NCI-H345 treated with DMSO at 0.1 percent for 48 hours (cell line): ENCODE data around the gene TTC7B.

Experiments used
- DNase-seq: peaks from one replicate; lab custom pipeline; 2025; ENCODE audit not compliant: unreplicated experiment; lab: John Stamatoyannopoulos, UW

The TTC7B gene

DNA sequence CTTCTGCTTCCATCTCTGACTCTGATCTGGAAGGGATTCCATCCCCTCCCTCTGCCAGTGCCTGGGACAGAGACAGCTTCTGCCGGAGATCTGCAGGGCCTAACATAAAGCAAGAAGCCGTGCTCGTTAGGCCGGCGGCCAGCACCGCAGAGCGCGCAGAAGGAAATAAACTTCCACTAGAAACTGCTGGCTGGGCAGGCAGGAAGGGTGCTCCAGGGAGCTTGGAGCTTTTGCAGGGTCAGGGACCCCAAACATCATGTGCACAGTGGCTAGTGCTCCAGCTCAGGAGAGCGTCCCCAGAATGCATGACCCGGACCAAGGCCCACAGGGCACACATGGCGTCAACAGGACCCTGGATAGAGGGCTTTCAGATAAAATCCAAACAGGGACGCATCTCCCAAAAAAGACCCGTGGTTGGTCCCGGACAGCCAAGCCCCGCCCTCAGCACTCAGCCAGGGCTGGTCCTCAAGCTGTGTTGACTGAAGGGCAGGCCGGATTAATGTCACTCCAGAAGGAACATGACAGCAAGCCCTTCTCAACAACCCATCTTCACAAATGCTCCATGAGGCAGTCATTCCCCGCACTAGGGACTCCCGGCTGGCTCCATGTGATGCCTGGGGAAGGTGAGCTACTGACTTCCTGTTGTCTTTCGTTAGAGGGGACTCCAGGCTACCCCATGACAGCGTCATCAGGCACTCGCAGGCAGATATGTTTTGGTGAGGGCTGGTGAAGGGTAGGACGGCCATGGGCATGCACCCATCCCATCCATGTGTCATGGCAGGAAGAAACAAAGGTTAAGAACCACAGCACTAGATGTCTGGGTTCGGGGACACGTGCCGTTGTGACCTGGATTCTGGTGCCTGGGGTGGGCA, 297.9 kb downstream of the TTC7B start:
- no peak for DNase-seq

DNA sequence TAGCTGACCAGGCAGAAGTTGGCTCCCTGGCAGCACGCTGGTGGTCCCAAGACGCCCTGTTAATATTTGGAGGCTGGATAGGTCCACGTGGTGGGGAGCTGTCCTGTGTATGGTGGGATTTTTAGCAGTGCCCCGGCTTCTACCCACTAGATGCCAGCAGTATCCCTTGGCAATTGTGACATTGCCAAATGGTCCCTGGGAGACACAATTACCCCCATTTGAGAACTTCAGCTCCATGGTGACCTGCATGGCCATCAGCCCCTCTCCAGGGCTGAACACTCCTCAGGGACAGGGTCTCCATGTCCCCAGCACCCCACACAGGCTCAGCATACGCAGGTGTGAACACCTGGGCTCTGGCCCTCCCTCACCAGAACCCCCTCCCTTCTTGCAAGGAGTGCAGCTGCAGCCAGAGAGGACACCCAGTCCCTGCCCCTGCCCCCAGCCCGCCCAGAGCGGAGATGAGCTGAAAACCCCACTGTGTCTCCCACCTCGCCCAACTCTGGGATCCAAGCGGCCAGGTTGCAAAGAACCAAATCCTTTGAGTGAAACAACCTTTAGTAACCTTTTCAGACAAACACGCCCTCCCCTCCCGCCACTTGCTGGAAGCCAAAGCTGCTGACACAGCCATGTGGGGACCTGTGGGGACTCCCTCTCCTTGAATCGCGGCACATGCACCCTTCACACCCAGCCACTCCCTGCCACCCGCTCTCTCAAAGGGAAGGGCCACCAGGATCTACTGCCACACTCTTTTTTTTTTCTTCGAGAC, 299.0 kb downstream of the TTC7B start:
- DNase-seq, result no peak

DNA sequence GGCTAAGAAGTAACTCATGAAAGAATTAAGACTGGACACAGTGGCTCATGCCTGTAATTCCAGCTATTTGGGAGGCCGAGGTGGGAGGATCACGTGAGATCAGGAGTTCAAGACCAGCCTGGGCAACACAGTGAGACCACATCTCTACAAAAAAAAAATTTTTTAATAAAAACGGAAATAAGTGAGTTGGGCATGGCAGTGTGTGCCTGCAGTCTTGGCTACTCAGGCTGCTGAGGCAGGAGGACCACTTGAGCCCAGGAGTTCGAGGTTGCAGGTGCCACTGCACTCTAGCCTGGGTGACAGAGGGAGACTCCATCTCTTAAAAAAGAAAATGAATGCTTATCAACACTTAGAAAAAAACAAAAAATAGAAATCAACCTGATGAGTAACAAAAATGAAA, 301.7 kb downstream of the TTC7B start:
- DNase-seq, result no peak

DNA sequence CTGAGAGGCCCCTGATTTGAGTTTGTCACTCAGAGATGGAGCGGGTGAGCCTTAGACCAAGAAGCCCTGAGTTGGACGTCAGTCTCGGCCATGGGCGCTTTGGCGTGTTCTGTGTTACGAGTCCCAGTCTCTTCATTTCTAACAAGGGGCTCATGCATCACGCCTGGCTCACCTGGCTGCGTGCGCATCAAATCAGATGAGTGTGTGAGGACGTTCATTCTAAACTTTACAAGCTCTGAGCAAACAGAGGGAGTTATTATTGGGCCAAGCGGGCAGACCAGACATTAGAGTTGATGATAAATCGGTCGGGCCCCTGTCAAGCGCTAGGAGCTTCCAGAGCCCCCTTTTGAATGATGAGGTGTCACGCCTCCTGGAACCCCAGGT, 302.2 kb downstream of the TTC7B start:
- DNase-seq, result peak; percentile 91

DNA sequence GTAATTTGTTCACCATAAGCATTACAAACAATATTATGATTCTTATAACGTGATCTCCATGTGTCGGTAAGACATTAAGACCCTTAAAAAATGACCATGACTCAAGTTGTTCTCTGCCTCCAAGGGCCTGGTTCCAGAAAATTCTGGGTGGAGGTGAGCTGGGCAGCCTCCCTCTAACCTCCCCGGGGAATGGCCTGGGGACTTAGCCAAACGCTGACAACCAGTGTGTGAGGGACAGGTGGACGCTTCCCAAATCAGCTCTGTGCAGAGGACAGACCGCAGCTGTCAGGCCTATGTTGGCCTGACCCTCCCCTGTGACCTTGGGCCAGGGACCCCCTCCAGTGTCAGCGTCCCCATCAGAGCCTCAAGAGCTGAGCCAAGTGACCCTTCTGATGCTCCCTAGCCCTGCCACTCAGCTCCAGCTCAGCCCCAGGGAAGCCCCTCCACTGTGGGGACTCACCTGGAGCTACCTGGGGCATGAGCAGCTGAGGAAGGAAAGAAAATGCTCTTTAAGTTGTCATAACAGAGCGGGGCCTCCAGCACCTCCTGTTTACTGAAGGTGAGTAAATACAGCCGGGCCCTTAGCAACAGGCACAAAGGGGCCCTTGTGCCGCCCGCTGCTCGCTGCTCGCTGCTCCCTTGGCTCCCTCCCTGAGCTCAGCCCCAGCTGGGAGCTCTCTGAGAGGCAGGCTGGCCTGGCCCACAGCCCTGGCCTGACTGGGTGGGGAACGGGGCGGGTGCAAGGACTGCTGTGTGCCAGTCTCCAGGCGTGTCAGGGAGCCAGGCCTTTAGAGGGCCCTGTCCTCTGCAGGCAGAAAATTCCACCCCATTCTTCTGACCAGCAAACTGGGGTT, 302.8 kb downstream of the TTC7B start:
- DNase-seq, result peak; percentile 97

DNA sequence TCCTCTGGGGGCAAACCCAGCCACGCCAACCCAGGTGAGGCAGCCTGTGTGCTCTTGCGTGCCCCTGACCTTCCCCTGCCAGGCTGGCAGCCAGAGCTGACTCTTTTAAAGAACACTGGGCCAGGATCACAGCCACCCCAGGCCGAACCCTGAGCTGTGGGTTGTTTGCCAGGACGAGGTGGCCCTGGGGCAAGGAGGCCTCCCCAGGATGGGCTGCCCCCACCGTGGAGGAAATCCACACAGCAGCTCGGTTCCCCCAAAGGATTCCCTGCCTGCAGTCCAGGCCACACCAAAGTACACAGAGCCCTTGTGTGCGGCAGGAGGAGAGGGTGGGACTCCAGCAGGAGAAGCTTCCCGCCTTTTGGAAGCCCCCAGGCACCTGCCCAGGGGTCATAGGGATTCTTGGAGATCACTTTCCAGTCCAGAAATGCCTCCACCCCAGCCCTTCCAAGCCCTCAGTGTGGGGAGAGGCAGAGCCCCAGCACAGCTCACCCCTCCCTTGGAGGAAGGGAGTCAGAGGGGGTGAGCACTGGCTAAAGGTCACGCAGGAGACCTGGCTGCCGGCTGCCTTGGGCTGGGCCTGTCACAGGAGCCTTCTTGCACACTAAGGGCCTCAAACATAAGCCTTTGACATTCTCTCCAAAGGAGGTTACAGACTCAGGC, 303.8 kb downstream of the TTC7B start:
- no peak for DNase-seq

DNA sequence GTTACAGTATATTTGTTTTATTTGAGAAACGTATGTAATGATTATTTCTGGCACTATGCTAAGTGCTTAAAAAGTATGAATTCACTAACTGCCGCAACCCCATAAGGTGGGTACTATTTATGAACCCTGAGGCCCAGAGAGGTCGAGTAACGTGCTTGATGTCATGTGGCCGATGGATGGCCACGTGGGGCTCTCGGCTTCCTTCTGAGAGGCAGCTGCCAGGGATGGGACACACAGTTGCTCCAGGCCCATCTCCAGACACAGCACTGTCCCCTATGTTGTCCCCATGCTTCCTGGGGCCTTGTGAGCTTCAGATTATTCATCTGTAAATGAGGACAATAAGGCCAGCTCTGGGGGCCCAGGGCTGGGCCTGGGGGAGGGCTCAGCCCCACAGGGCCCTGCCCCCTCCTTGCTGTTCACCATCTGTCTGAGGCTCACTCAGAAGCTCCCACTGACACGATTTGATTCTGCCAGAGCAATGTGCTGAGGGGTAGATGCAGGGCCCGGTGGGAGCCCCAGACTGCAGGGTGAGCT, 304.4 kb downstream of the TTC7B start:
- no peak for DNase-seq

DNA sequence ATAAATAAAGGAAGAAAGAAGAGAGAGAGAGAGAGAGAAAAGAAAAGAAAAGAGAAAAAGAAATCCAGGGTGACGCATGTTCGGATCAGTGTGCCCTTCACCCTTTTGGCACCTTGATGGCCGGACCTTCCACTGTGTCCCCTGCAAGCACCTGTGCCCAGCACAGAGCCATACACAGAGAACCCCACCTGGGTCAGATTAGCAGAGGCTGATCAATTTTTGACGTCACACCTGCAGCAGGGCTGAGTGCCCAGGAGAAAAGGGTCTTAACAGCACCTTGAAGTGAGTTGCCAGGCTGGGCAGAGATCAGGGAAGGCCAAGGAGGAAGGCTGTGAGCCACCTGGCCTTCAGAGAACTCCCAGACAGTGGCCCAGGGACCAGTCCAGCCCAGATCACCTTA, 305.0 kb downstream of the TTC7B start:
- DNase-seq, result no peak

DNA sequence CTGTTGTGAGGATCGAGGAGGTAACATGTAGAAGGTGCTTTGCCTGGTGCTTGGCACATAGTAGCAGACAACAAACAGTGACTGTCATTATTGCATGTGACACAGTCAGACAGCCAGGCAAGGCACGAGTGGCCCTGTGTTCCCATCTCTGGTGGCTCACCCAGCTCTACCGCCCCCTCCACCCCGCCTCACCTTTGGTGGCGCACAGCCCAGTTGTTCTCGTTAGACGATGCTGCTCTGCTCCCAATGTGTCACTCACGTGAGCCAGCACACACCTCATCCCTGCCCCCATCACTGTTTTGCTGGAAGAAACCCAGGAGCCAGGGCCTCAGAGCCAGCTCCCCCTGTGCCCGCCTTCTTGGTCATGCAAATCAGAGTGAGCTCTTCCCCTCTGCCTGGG, 306.1 kb downstream of the TTC7B start:
- DNase-seq, result no peak

DNA sequence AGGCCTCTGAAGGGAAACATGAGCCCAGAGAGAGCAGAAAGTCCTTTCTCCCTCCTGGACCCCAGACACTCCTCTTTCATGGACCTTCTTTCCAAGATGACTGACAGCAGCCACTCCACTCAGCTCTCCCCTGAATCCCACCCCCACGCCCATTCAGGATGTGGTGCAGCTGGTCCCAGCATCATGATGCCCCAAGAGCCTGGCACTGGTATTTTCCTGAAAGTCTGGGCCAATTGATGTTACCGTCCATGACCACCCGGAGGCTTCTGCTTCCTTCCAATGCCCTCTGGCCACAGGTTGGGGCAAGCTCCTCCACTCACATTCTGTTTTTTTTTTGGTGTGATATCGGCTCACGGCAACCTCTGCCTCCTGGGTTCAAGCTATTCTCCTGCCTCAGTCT, 306.8 kb downstream of the TTC7B start:
- DNase-seq, result no peak

DNA sequence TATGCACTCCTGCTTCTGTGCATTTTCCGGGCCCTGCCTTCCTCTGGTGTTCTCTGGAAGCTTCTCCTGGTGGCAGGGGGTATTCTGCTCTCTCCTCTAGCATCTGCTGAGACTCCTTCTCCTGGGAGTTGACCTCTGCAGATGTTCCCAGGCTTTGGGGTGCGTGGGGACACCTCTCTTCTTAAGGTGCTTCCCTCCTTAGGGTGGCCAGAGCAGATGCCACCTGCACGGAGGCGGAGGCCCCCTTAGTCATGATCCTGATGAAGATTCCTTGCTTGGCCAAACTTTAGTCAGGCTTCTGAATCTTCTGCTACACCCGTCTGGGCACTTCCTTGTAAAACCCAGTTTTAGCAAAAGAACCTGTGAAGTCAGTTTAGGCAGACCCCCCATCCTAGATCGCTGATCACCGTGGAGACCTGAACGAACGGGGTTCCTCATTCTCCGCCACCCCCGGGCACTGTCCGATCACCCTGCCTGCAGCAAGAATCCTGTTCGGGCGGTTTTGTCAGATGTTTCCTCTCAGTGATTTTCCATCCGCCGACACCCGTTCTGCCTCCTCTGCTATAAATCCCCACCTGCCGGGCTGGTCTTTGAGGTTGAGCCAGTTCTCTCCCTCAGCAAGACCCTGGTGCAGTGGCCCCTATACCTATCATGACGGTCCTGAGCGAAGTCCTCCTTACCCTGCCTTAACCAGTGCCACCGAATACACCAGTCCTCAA, 307.5 kb downstream of the TTC7B start:
- DNase-seq, result no peak

DNA sequence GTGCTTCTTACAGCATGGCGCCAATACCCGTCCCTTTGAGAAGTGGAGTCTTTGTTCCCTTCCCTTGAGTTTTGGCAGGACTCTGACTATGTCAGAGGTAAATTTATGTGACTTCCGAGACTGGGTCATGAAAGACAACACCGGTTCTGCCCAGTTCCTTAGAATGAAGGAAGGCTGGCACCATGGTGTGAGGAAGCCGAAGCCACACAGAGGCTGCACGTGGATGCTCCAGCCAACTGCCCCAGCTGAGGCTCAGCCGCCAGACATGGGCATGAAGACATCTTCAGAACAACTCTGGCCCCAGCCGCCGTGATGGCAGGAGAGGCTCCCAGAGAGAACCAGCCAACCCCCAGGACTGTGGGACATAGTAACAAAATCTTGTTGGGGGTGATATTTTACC, 308.2 kb downstream of the TTC7B start:
- DNase-seq, result no peak

DNA sequence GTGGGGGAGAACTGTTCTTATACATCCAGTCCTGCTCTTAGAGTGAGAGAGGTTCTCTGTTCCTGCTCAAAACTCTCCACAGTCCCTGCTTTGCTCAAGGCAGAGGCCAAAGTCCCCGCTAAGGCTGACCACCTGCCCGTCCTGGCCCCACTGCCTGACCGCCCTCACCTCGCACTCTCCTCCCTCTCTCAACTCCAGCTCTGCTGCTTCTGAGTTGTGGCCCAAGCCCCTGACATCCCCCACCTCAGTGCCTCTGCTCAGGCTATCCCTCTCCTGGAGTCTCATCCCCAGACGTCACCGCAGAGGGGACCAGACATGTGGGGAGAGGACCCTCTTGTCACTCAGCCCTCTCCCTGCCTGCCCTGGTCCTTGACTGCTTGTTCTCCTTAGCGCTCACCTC, 308.8 kb downstream of the TTC7B start:
- DNase-seq, result no peak

DNA sequence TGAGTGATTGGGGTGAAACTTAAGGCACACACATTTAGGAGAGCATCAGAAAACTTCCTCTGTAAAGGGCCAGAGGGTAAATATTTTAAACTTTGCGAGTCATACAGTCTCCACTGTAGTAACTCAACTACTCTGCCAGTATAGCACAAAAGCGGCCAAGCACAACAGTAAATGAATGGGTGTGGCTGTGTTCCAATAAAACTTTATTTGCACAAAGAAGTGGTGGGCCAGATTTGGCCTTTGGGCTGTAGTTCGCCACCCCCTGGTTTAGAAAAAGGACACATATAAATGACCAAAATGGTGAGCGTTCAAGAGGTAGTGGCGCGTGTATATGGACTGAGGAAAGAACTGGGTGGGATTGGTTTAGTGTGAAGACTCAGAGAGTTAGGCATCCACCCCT, 309.5 kb downstream of the TTC7B start:
- DNase-seq, result no peak

DNA sequence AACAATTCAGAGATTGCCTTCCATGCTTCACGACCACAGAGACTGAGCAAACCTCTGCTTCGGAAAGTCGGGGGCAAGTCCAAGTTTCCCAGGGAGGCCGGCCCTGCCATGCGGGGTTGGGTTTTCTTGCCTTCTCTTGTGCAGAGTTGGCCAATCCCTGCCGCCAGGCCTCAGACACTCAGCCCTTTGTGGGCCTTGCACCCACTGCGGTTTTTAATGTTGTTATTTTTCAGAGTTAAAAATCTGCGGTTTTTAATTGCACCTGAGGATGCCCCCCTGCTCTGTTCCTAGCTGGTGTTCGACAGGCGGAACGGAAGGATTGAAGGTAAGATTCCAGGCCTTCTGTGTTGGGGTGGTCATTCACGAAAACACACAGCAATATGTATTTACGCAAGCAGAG, 310.7 kb downstream of the TTC7B start:
- DNase-seq, result no peak

DNA sequence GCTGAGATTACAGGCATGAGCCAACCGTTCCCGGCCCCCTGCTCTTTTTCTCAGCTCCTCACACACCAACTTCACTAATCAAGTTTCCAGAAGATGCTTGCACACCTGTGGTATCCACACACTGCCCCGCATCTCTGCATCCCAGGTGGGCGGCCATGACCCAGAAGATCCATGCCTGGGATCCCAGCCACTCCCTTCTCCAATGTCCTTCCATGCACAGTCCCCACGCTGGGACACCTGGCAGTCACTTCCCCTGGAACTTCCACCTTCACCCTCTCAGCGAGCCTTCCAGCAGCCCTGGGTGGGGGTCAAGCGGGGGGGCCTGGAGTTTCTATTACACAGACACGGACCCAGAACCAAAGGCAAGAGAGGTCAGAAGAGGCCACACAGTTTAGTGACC, 311.6 kb downstream of the TTC7B start:
- no peak for DNase-seq

DNA sequence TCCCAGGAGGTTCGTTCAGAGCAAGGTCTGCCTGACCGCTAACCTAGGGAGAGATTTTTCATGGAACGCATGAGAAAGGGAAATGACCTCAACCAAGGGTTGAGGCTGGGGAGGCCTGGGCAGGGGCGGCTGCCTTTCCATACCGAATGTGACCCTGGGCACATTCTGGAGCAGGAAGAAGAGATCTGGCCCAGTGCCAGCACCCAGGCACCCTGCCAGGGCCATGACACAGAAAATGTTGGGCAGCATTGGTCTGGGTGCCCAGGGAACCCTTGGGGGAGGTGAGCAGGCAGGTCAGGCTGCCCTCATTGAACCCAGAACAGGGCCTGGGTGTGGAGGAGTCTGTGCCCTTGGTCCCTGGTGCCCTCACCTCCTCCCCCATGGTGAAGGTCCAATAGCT, 312.6 kb downstream of the TTC7B start:
- no peak for DNase-seq

DNA sequence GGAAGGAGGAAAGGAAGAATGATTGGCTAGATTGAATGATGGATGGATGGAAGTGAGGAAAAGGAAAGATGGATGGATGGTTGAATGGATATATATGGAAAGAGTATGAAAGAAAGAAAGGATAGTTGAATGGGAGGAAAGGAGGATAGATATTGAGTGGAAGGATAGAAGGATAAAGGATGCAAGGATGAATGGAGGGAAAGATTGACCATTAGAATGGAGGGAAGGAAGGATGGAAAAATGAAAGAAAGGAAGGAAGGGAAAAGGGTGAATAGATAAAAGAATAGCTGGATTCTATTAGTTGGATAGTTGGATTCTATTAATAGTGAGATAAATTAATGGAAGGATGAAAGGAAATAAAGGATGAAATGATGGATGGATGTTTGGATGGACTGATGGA, 313.5 kb downstream of the TTC7B start:
- DNase-seq, result no peak

DNA sequence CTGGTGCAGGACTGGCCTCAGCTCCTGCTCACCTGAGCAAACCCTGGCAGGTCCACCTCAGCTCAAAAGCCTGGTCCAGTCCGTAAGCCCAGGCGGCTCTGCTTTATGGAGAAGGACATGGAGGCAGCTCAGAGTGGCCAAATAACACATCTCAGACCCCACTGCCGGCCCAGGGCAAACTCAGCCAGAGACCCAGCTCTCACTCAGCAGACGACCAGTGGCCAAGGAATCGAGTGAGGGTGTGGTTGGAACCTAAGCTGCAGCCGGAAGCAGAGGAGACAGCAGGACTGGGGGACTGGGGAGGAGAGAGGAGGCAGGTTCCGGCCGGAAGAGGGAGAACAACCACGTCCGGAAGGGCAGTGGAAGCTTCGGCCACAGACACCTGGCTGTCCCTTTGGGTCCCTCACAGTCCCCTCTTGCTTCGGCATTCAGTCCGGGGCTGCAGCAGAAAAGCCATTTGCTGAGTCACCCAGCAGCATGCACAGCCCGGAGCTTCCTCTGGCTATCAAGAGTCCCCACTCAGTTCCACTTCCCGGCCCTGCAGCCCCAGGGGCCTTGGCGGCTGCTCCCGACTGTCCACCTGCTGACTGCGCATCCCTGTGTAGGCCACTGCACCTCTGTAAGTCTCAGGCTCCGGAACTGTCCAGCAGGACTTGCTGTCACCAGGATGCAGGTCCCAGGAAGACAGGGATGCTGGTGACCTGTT, 315.4 kb downstream of the TTC7B start:
- DNase-seq, result no peak
